A549 (cell line): Measurements from ENCODE around the gene SVIL. TPM values are rescaled to one million over a fixed set of nuclear protein-coding genes. Genes with fewer than 3 reads are reported as not detected.

Source experiments
- ATAC-seq, 2 experiments: fragments of 200-7000 bp in 1 of 2; fragments of >200 bp in 1 of 2; cut with Nextera tagmentation in 1 of 2; cut with Tn5 transposase in 1 of 2; 3 replicates each; pipeline versions ENCODE4 v1.8.0 to v1.9.1; 2018 to 2020; ENCODE audit warnings: mild to moderate bottlenecking in 1 of 2, moderate library complexity in 1 of 2
- CTCF ChIA-PET: fragments of 300-600 bp; sonication (Branson Sonifier 250); formaldehyde crosslinking; extraction: SDS; loops from one replicate; lab custom pipeline; 2021; ENCODE audit warnings: antibody characterized with exemption, inconsistent platforms; lab: Yijun Ruan, JAX
- POLR2A ChIA-PET: fragments of 350-600 bp; formaldehyde crosslinking; extraction: SDS; loops from one replicate; lab custom pipeline; 2021; ENCODE audit warnings: antibody characterized with exemption, inconsistent platforms; lab: Yijun Ruan, JAX
- DNase-seq, 2 experiments: peaks; one replicate each; pipeline versions ENCODE4 v3.0.0 to v3.0.0-alpha.2; 2011 to 2016; ENCODE audit warnings: low read depth in 1 of 2, low spot score in 1 of 2
- FAIRE-seq: peaks from 2 replicates; lab custom pipeline; 2011; peaks lifted over from hg19 to GRCh38; lab: Jason Lieb, UNC
- H3K27ac ChIP-seq, 2 experiments: fragments of >200 bp; sonication (Bioruptor Twin); formaldehyde crosslinking; 3 replicates each; pipeline ENCODE4 v1.5.1; 2016 to 2017
- H3K4me1 ChIP-seq: fragments of >200 bp; sonication (Bioruptor Twin); formaldehyde crosslinking; 3 replicates; pipeline ENCODE4 v1.6.1; 2016
- H3K4me2 ChIP-seq: fragments of >200 bp; sonication (Bioruptor Twin); formaldehyde crosslinking; 3 replicates; pipeline ENCODE4 v1.6.1; 2016
- H3K4me3 ChIP-seq: fragments of >200 bp; sonication (Bioruptor Twin); formaldehyde crosslinking; 3 replicates; pipeline ENCODE4 v1.5.1; 2016
- H3K9me3 ChIP-seq: fragments of >200 bp; sonication (Bioruptor Twin); formaldehyde crosslinking; 3 replicates; pipeline ENCODE4 v1.6.1; 2016
- BHLHE40 ChIP-seq: IDR thresholded peaks from 2 replicates; pipeline ENCODE4 v1.6.1; 2012; ENCODE audit warnings: low read depth, low read length, inconsistent platforms
- CBX2 ChIP-seq: fragments of 200-600 bp; sonication (generic); IDR thresholded peaks from 2 replicates; pipeline ENCODE4 v1.6.1; 2016; ENCODE audit warnings: low read depth, mild to moderate bottlenecking, borderline replicate concordance
- CTCF ChIP-seq: fragments of >200 bp; sonication (Bioruptor Twin); formaldehyde crosslinking; IDR thresholded peaks from 3 replicates; pipeline ENCODE4 v1.5.1; 2016
- E2F6 ChIP-seq: IDR thresholded peaks from 2 replicates; pipeline ENCODE4 v1.6.1; 2012; ENCODE audit warnings: low read depth, borderline replicate concordance
- FOXS1 ChIP-seq: fragments of 250-450 bp; sonication (Bioruptor Pico); IDR thresholded peaks from 2 replicates; pipeline ENCODE4 v1.5.0; 2020; ENCODE audit warnings: mild to moderate bottlenecking, moderate library complexity
- HEYL ChIP-seq: fragments of 250-450 bp; sonication (Bioruptor Pico); IDR thresholded peaks from 2 replicates; pipeline ENCODE4 v1.8.0; 2021; ENCODE audit warnings: mild to moderate bottlenecking, moderate library complexity
- HMGXB4 ChIP-seq: fragments of 250-450 bp; sonication (Bioruptor Pico); IDR thresholded peaks from 2 replicates; pipeline ENCODE4 v1.5.0; 2021; ENCODE audit warnings: mild to moderate bottlenecking, moderate library complexity, borderline replicate concordance
- HOXB5 ChIP-seq: fragments of 250-450 bp; sonication (Bioruptor Pico); IDR thresholded peaks from 2 replicates; pipeline ENCODE4 v1.5.0; 2020; ENCODE audit warnings: mild to moderate bottlenecking, moderate library complexity
- KDM1A ChIP-seq: fragments of 200-600 bp; sonication (generic); IDR thresholded peaks from 2 replicates; pipeline ENCODE4 v1.6.1; 2016; ENCODE audit warnings: low read depth, mild to moderate bottlenecking
- MYC ChIP-seq: IDR thresholded peaks from 2 replicates; pipeline ENCODE4 v1.6.1; 2012; ENCODE audit warnings: mild to moderate bottlenecking, inconsistent platforms, low read length, improper control_type of control experiment, borderline replicate concordance
- NPAS2 ChIP-seq: fragments of 250-450 bp; sonication (Bioruptor Pico); IDR thresholded peaks from 2 replicates; pipeline ENCODE4 v1.8.0; 2022; ENCODE audit warnings: mild to moderate bottlenecking, moderate library complexity, borderline replicate concordance
- PHF8 ChIP-seq: fragments of 200-600 bp; sonication (generic); IDR thresholded peaks from 2 replicates; pipeline ENCODE4 v1.6.1; 2016; ENCODE audit warnings: low read depth, mild to moderate bottlenecking, antibody characterized with exemption, moderate library complexity, borderline replicate concordance
- POLR2A ChIP-seq: IDR thresholded peaks from 2 replicates; pipeline ENCODE4 v1.6.1; 2012; ENCODE audit warnings: mild to moderate bottlenecking, low read length
- RARB ChIP-seq: fragments of 250-450 bp; sonication (Bioruptor Pico); IDR thresholded peaks from 2 replicates; pipeline ENCODE4 v1.8.0; 2021; ENCODE audit warnings: mild to moderate bottlenecking, moderate library complexity
- REST ChIP-seq: fragments of 200-600 bp; sonication (generic); IDR thresholded peaks from 2 replicates; pipeline ENCODE4 v1.6.1; 2016; ENCODE audit warnings: antibody characterized with exemption, mild to moderate bottlenecking, moderate library complexity
- RFX5 ChIP-seq: fragments of 450-650 bp; IDR thresholded peaks from 2 replicates; pipeline ENCODE4 v1.7.1; 2014; ENCODE audit warnings: antibody characterized with exemption, mild to moderate bottlenecking, moderate library complexity
- ZSCAN20 ChIP-seq: fragments of 250-450 bp; sonication (Bioruptor Pico); IDR thresholded peaks from 2 replicates; pipeline ENCODE4 v1.8.0; 2022; ENCODE audit warnings: mild to moderate bottlenecking, moderate library complexity
- WGBS: methylation state at CpG from one replicate; pipeline ENCODE4 v1.1.6; 2017; ENCODE audit errors: missing lambda C conversion rate; 5-methylcytosine and 5-hydroxymethylcytosine counted together
- polyA plus RNA-seq, 4 experiments: library from polyadenylated mRNA; depleted of rRNA in 3 of 4; stranded (reverse); fragments of >200 nt; fragmentation: RNase III in 1 of 4; extraction: RNeasy Plus Mini Kit Qiagen cat#74134 plus additional on column Dnase treatment in 1 of 4; gene quantifications; 2 replicates in 3 of 4; 3 replicates in 1 of 4; pipeline ENCODE4 v1.2.3, GENCODE V29; 2011 to 2017
- TF ChIP-seq, protein P1 (sequence below): fragments of 250-450 bp; sonication (Bioruptor Pico); IDR thresholded peaks from 2 replicates; pipeline ENCODE4 v1.5.0; 2020; ENCODE audit warnings: low read depth, mild to moderate bottlenecking, moderate library complexity
- TF ChIP-seq, protein P2 (sequence below): fragments of >200 bp; sonication (Bioruptor Twin); formaldehyde crosslinking; IDR thresholded peaks from 3 replicates; pipeline ENCODE4 v1.6.1; 2016

Gene SVIL
- polyA plus RNA-seq, 2 of the 4 experiments (the other 2 are of a cell fraction) = 12.0 to 20.4 TPM

GRCh38 chr10:29495366-29495765 is 139.4 kb downstream of the SVIL start:
- CTCF ChIA-PET = interaction anchor here (1.0 to 3.5 kb wide), 11 partner anchors 8 to 831 kb away, joined by 3 to 22 read pairs (median 7); no protein-coding TSS in a partner anchor
- H3K27ac ChIP-seq = no peak overlapping the region
- H3K4me1 ChIP-seq = no peaks in the 10 kb centered on the region
- TF ChIP-seq HEYL (no peak), RFX5 (no peak), REST (no peak), CBX2 (no peak), E2F6 (no peak), PHF8 (no peak), ZSCAN20 (CRISPR knock-in tag) (no peak), BHLHE40 (no peak), POLR2A (no peak), NPAS2 (CRISPR knock-in tag) (no peak), CTCF (no peak), KDM1A (no peak), MYC (no peak)
- TF ChIP-seq, protein P1, sequence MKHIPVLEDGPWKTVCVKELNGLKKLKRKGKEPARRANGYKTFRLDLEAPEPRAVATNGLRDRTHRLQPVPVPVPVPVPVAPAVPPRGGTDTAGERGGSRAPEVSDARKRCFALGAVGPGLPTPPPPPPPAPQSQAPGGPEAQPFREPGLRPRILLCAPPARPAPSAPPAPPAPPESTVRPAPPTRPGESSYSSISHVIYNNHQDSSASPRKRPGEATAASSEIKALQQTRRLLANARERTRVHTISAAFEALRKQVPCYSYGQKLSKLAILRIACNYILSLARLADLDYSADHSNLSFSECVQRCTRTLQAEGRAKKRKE (CRISPR knock-in tag) = no peak
- FAIRE-seq = no peak
- no peak for DNase-seq
- no peak overlapping the region for H3K4me3 ChIP-seq
- no peak for ATAC-seq
- WGBS = 89% methylated on average over 9 of the region's 9 CpGs
- no peak overlapping the region for H3K4me2 ChIP-seq
- H3K9me3 ChIP-seq = no peaks in the 10 kb centered on the region
- POLR2A ChIA-PET = no interaction called here

DNA sequence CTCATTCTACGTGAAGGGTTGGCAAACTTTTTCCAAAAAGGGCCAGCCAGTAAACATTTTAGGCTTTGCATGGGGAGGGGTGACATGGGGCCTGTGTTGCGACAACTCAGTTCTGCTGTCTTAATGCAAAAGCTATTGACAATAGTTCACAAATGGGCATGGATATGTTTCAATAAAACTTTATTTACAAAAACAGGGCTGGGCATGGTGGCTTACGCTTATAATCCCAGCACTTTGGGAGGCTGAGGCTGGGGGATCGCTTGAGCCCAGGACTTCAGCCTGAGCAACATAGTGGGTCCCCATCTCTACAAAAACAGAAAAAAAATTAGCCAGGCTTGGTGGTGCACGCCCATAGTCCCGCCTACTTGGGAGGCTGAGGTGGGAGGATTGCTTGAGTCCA is 141.1 kb downstream of the SVIL start:
- TF ChIP-seq FOXS1 (CRISPR knock-in tag) = no peak
- no peak for TF ChIP-seq HOXB5 (CRISPR knock-in tag)
- TF ChIP-seq HMGXB4 = no peak
- TF ChIP-seq, protein P2, sequence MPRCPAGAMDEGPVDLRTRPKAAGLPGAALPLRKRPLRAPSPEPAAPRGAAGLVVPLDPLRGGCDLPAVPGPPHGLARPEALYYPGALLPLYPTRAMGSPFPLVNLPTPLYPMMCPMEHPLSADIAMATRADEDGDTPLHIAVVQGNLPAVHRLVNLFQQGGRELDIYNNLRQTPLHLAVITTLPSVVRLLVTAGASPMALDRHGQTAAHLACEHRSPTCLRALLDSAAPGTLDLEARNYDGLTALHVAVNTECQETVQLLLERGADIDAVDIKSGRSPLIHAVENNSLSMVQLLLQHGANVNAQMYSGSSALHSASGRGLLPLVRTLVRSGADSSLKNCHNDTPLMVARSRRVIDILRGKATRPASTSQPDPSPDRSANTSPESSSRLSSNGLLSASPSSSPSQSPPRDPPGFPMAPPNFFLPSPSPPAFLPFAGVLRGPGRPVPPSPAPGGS = no peak
- no peak for TF ChIP-seq RARB
- no peak for TF ChIP-seq ZSCAN20 (CRISPR knock-in tag)
- Histone ChIP-seq H3K4me3 (no peak overlapping the region), H3K4me1 (no peaks in the 10 kb centered on the region), H3K9me3 (no peaks in the 10 kb centered on the region), H3K27ac (no peak overlapping the region), H3K4me2 (no peak overlapping the region)
- no peak for FAIRE-seq
- ChIA-PET POLR2A (no interaction called here), CTCF (no interaction called here)
- 93% methylated on average over 6 of the region's 6 CpGs for WGBS
- no peak for ATAC-seq
- no peak for DNase-seq
